Activated T-cell treated with anti-CD3 and anti-CD28 coated beads, Interleukin-2, amount 50 U/mL, for 24 hours (primary cell): ENCODE measurements around the gene GRIA4.

Experiments
- DNase-seq: peaks from one replicate; pipeline ENCODE4 v3.0.0-alpha.2; 2020
- H3K27ac Mint-ChIP-seq: 2 replicates; pipeline ENCODE4 v1.8.0; 2020; ENCODE audit warnings: mild to moderate bottlenecking, mixed read lengths
- H3K27me3 Mint-ChIP-seq: 2 replicates; pipeline ENCODE4 v1.8.0; 2020; ENCODE audit warnings: mixed read lengths
- H3K36me3 Mint-ChIP-seq: 2 replicates; pipeline ENCODE4 v1.8.0; 2020; ENCODE audit warnings: low read depth, mixed read lengths
- H3K4me1 Mint-ChIP-seq: 2 replicates; pipeline ENCODE4 v1.8.0; 2020; ENCODE audit warnings: low read depth, mixed read lengths
- H3K4me3 Mint-ChIP-seq: 2 replicates; pipeline ENCODE4 v1.8.0; 2020; ENCODE audit warnings: mild to moderate bottlenecking, moderate library complexity, mixed read lengths
- H3K9me3 Mint-ChIP-seq: 2 replicates; pipeline ENCODE4 v1.8.0; 2020; ENCODE audit warnings: mixed read lengths

Gene GRIA4

DNA sequence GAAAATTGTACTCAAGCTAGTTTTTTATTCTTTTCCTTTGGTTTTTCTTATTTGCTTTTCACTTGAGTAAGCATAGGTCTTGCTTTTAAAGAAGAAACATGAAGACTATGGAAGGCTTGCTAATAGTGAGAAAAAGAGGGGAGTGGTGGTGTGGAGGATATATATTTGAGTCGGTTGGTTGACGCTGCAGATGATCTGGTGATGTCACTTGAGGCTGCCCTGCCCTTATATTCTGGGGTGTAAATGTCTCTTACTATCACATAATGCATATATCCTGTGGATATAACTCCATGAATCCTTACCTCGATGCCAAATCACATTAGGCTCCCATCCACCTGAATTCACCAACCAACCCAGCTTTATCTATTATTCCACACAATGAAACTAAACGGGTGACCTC, 2.9 kb downstream of the GRIA4 start:
- Mint-ChIP-seq H3K4me3 (no peak overlapping the region), H3K9me3 (no peaks in the 10 kb centered on the region), H3K4me1 (peaks cover 25% of the 10 kb centered on the region), H3K27ac (no peak overlapping the region), H3K36me3 (no peaks in the 10 kb centered on the region), H3K27me3 (peaks cover 46% of the 10 kb centered on the region)
- DNase-seq = no peak

GRCh38 chr11:105613183-105613582, 3.3 kb downstream of the GRIA4 start:
- Mint-ChIP-seq H3K4me3 (no peak overlapping the region), H3K27me3 (peaks cover 45% of the 10 kb centered on the region), H3K36me3 (no peaks in the 10 kb centered on the region)

DNA sequence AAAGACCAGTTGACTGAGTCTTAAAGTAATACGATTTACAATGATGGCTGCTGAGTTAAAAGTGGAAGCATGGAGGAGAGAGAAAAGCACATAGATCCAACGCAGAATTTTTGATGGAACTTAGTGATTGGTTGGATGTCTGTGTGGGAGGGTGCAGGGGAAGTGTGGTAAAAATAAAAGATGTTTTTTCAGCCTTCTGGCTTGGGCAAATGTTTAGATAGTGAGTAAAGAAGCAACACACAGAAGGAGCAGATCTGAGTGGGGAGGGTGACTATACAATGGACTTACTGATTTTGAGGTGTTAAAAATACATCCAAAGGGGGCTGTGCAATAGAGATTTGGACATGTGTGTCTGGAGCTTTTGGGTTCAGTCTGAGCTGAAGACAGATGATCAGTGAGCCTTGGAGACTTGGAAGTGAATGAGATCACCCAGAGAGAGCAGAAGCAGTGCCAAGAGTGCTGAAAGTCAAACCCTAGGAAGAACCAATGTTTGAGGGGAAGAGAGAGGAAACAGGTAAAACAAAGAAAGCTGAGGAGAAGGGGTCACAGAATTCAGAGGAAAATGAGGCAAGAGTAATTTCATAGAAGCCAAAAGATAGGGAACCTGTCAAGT, 8.6 kb downstream of the GRIA4 start:
- Mint-ChIP-seq H3K36me3 (no peaks in the 10 kb centered on the region), H3K9me3 (no peaks in the 10 kb centered on the region), H3K27ac (no peak overlapping the region), H3K27me3 (no peaks in the 10 kb centered on the region), H3K4me3 (no peak overlapping the region), H3K4me1 (no peaks in the 10 kb centered on the region)
- DNase-seq = no peak

More at GRCh38 chr11:105613183-105613582, 3.3 kb downstream of the GRIA4 start:
- Mint-ChIP-seq H3K9me3 (no peaks in the 10 kb centered on the region), H3K27ac (no peak overlapping the region), H3K4me1 (peaks cover 25% of the 10 kb centered on the region)
- DNase-seq = no peak

DNA sequence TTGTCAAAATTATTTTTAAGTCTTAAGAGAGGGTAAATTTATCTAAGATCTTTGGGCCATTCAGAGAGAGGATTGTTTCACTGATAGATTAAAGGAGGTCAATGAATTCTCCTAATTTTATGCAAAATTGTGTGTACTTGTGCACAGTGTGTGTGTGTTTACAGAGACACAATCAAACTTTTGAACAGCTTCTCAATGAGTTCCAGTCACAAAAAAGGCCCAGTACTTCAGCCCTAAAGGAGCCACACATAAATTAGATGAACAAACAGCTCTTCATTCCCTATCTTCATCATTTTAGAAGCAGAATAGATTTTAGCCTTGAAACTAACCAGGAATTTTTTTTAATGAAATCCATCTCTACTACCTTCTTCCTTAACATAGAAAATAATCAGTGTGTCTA, 9.7 kb downstream of the GRIA4 start:
- DNase-seq = no peak
- no peaks in the 10 kb centered on the region for H3K36me3 Mint-ChIP-seq
- H3K4me1 Mint-ChIP-seq = no peaks in the 10 kb centered on the region
- no peak overlapping the region for H3K27ac Mint-ChIP-seq
- H3K27me3 Mint-ChIP-seq = no peaks in the 10 kb centered on the region
- H3K9me3 Mint-ChIP-seq = no peaks in the 10 kb centered on the region
- no peak overlapping the region for H3K4me3 Mint-ChIP-seq

GRCh38 chr11:105622016-105622415, 12.1 kb downstream of the GRIA4 start:
- H3K4me1 Mint-ChIP-seq = no peaks in the 10 kb centered on the region
- no peak overlapping the region for H3K4me3 Mint-ChIP-seq
- H3K9me3 Mint-ChIP-seq = no peaks in the 10 kb centered on the region
- no peak for DNase-seq
- no peaks in the 10 kb centered on the region for H3K36me3 Mint-ChIP-seq
- H3K27ac Mint-ChIP-seq = no peak overlapping the region
- H3K27me3 Mint-ChIP-seq = no peaks in the 10 kb centered on the region

DNA sequence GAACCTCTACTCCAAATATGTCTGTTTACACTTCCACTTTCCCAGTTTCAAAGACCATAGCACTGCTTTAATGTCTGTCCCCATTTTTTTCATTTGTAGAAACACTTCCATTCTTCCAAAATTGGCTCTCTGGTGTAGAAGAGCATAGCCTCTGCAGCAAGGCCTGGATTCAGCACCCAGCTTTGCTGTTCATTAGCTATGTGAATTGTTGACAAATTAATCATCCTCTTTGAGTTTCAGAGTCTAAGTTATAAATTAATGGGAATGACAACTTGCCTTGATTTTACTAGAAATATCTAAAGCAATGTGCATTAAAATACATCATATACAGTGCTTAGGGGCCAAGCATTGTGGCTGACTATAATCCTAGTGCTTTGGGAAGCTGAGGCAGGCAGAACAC, 22.4 kb downstream of the GRIA4 start:
- Mint-ChIP-seq H3K27me3 (no peaks in the 10 kb centered on the region), H3K4me3 (no peak overlapping the region)

GRCh38 chr11:105635466-105635865, 25.6 kb downstream of the GRIA4 start:
- Mint-ChIP-seq H3K4me3 (no peak overlapping the region), H3K27ac (no peak overlapping the region), H3K27me3 (no peaks in the 10 kb centered on the region), H3K36me3 (no peaks in the 10 kb centered on the region), H3K4me1 (no peaks in the 10 kb centered on the region), H3K9me3 (no peaks in the 10 kb centered on the region)
- DNase-seq = no peak

More for the DNA sequence above, 22.4 kb downstream of the GRIA4 start:
- Mint-ChIP-seq H3K4me1 (no peaks in the 10 kb centered on the region), H3K27ac (no peak overlapping the region), H3K36me3 (no peaks in the 10 kb centered on the region), H3K9me3 (no peaks in the 10 kb centered on the region)
- no peak for DNase-seq

- H3K4me3 Mint-ChIP-seq = no peak overlapping the region
- DNase-seq = no peak
- no peaks in the 10 kb centered on the region for H3K36me3 Mint-ChIP-seq
- no peaks in the 10 kb centered on the region for H3K4me1 Mint-ChIP-seq
- H3K27ac Mint-ChIP-seq = no peak overlapping the region
- H3K9me3 Mint-ChIP-seq = no peaks in the 10 kb centered on the region
- no peaks in the 10 kb centered on the region for H3K27me3 Mint-ChIP-seq
These were observed 26.6 kb downstream of the GRIA4 start for GRCh38 chr11:105636496-105636895.

DNA sequence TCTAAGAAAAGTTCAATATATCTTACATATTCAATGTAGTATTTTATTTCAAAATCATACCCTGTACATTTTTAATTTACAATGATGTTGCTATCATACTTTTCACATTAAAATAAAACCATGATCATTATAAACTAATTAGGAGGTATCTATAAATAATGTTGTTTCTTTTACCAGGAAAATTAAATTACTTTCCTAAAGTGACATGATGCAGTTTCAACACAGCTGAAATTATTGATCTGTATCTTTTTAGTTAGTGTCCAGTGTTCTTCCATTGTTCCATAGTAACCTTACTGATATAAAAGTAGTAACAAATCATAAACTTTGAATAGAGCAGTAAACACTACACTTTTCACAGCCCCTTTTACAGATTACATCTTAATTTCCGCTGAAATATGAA, 29.7 kb downstream of the GRIA4 start:
- Mint-ChIP-seq H3K4me1 (no peaks in the 10 kb centered on the region), H3K9me3 (no peaks in the 10 kb centered on the region), H3K36me3 (no peaks in the 10 kb centered on the region), H3K4me3 (no peak overlapping the region), H3K27me3 (no peaks in the 10 kb centered on the region), H3K27ac (no peak overlapping the region)
- no peak for DNase-seq

GRCh38 chr11:105641433-105641832, 31.6 kb downstream of the GRIA4 start:
- no peak overlapping the region for H3K27ac Mint-ChIP-seq
- no peak overlapping the region for H3K4me3 Mint-ChIP-seq
- H3K27me3 Mint-ChIP-seq = no peaks in the 10 kb centered on the region
- H3K9me3 Mint-ChIP-seq = no peaks in the 10 kb centered on the region
- no peak for DNase-seq
- no peaks in the 10 kb centered on the region for H3K36me3 Mint-ChIP-seq
- H3K4me1 Mint-ChIP-seq = no peaks in the 10 kb centered on the region

DNA sequence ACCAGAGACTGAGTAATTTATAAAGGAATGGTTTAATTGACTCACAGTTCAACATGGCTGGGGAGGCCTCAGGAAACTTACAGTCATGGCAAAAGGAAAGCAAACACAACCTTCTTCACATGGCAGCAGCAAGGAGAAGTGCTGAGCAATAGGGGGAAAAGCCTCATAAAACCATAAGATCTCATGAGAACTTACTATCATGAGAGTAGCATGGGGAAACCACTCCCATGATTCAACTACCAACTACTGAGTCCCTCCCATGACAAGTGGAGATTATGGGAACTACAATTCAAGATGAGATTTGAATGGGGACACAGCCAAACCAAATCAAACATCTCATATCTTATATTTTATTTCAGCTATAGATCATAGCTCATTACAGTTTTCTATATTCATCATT, 33.0 kb downstream of the GRIA4 start:
- DNase-seq = no peak
- Mint-ChIP-seq H3K27ac (no peak overlapping the region), H3K36me3 (no peaks in the 10 kb centered on the region), H3K27me3 (no peaks in the 10 kb centered on the region), H3K9me3 (no peaks in the 10 kb centered on the region), H3K4me1 (no peaks in the 10 kb centered on the region), H3K4me3 (no peak overlapping the region)

GRCh38 chr11:105644839-105645573, 35.1 kb downstream of the GRIA4 start:
- no peak for DNase-seq
- no peaks in the 10 kb centered on the region for H3K27me3 Mint-ChIP-seq
- H3K9me3 Mint-ChIP-seq = no peaks in the 10 kb centered on the region
- no peaks in the 10 kb centered on the region for H3K36me3 Mint-ChIP-seq
- H3K4me1 Mint-ChIP-seq = no peaks in the 10 kb centered on the region
- H3K27ac Mint-ChIP-seq = no peak overlapping the region
- H3K4me3 Mint-ChIP-seq = no peak overlapping the region

DNA sequence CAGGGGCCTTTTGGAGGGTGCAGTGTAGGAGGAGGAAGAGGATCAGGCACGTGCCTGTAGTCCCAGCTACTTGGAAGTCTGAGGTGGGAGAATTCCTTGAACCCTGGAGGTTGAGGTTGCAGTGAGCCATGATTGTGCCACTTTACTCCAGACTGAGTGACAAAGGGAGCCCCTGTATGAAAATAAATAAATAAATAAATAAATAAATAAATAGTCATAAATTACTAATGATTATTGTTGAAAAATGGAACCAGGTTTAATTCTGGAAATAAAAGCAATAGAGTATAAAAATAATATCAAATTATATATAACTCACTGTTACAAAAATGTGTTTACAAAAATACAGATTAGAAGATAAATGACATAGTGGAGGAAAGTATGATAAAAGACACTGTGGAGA, 37.9 kb downstream of the GRIA4 start:
- Mint-ChIP-seq H3K4me3 (no peak overlapping the region), H3K4me1 (no peaks in the 10 kb centered on the region), H3K9me3 (no peaks in the 10 kb centered on the region), H3K27me3 (no peaks in the 10 kb centered on the region), H3K36me3 (no peaks in the 10 kb centered on the region), H3K27ac (no peak overlapping the region)
- no peak for DNase-seq

DNA sequence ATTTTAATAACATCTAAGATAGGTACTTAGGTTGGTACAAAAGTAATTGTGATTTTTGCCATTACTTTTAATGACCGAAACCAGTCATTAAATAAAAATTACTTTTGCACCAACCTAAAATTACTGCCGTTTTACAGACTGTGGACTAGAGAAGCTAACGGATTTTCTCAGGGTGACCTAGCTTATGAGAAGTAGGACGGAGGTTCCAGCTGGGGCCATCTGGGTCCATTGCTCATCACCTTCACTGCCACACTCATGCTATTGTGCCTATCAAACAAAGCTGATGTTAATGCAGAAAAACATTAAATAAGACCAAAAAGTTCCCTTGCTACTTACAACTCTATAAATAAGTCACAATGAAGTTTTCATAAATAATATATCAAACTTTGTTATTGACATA, 38.9 kb downstream of the GRIA4 start:
- Mint-ChIP-seq H3K27me3 (no peaks in the 10 kb centered on the region), H3K36me3 (no peaks in the 10 kb centered on the region)

GRCh38 chr11:105665281-105665680, 55.4 kb downstream of the GRIA4 start:
- no peaks in the 10 kb centered on the region for H3K36me3 Mint-ChIP-seq
- no peak overlapping the region for H3K27ac Mint-ChIP-seq
- H3K9me3 Mint-ChIP-seq = no peaks in the 10 kb centered on the region
- no peaks in the 10 kb centered on the region for H3K27me3 Mint-ChIP-seq
- no peak for DNase-seq
- no peak overlapping the region for H3K4me3 Mint-ChIP-seq
- H3K4me1 Mint-ChIP-seq = no peaks in the 10 kb centered on the region

More for the DNA sequence above, 38.9 kb downstream of the GRIA4 start:
- H3K4me3 Mint-ChIP-seq = no peak overlapping the region
- H3K27ac Mint-ChIP-seq = no peak overlapping the region
- no peak for DNase-seq
- H3K9me3 Mint-ChIP-seq = no peaks in the 10 kb centered on the region
- no peaks in the 10 kb centered on the region for H3K4me1 Mint-ChIP-seq
